ENCODE results near the gene PPP1R3G.
"Not testable (repeated sequence)": the region's sequence is repeated elsewhere in the genome, so short reads cannot be mapped to it uniquely, and the experiment has no call there.

The PPP1R3G gene

DNA sequence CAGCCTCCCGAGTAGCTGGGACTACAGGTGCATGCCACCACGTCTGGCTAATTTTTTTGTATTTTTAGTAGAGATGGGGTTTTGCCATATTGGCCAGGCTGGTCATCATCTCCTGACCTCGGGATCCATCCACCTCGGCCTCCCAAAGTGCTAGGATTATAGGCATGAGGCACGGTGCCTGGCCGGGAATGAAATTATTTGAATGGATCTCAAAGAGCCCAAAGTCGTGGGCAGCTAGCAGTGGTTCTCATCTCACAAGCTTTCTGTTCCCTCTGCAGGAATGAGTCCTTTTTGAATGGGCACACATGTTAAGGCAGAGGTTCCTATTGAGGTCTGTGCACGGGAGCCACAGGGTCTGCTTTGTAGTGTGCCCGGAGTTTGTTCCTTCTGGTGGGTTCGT, 34.9 kb downstream of the PPP1R3G start:
- no peak for DNase-seq (ENCODE audit: low read depth in 2 of 2)

DNA sequence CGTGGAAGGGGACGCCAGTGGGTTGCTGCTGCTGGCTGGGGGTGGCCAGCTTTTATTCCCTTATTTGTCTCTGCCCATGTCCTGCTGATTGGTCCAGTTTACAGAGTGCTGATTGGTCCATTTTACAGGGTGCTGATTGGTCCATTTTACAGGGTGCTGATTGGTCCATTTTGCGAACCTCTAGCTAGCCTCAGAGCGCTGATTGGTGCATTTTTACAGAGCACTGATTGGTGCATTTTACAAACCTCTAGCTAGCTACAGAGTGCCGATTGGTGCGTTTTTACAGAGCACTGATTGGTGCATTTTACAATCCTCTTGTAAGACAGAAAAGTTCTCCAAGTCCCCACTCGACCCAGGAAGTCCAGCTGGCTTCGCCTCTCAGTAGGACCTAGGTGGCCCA, 35.4 kb downstream of the PPP1R3G start:
- DNase-seq (ENCODE audit: low read depth in 2 of 2), result not testable (repeated sequence)

DNA sequence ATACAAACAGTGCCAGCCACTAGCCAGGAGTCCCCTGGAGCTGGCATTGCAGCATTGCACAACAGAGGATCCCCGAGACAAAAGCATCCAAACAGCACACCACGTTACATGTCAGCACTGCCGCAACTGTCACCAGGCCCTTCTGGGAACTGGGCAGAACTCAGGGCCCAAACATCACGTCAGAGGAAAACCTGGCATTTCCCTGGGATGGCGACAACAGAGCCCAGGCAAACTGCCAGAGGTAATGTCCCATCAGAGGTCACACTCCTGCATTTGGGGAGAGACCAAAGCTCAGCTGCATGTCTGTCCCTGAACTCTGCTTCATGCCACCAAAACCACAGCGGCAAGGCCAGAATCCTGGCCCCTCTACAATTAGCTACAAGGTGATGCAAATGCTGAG, 36.3 kb downstream of the PPP1R3G start:
- no peak for DNase-seq (ENCODE audit: low read depth in 2 of 2)

- DNase-seq (ENCODE audit: low read depth in 2 of 2), result no peak
Measured at GRCh38 chr6:5121956-5122355, 36.8 kb downstream of the PPP1R3G start.

DNA sequence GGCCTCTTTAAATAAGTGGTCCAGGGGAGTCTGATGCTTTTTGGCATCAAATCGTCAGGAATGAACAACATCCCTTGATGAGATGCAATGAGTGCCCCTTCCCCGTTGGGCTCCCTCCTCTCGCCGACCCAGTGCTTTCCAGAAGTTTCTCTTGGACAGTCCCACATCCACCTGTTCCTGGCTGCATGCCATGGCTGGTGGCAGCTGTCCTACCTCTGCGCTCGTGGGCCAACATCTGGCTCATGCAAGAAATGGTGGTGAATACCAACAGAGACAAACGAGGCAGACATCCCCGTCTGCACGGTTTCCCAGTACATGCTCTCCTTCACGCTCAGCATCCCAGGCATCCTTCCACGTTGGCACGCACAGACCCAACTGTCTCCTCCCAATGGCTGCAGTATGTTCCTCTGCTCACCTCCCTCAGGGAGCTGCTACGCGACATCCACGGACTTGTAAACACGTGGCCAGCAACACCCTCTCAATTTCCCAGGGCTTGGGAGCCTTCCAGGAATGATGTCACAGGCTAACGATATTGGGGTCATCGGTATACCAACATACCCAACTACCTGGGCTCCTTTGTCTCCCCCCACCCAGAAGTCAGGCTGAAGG, 37.5 kb downstream of the PPP1R3G start:
- DNase-seq (ENCODE audit: low read depth in 2 of 2), result no peak

DNA sequence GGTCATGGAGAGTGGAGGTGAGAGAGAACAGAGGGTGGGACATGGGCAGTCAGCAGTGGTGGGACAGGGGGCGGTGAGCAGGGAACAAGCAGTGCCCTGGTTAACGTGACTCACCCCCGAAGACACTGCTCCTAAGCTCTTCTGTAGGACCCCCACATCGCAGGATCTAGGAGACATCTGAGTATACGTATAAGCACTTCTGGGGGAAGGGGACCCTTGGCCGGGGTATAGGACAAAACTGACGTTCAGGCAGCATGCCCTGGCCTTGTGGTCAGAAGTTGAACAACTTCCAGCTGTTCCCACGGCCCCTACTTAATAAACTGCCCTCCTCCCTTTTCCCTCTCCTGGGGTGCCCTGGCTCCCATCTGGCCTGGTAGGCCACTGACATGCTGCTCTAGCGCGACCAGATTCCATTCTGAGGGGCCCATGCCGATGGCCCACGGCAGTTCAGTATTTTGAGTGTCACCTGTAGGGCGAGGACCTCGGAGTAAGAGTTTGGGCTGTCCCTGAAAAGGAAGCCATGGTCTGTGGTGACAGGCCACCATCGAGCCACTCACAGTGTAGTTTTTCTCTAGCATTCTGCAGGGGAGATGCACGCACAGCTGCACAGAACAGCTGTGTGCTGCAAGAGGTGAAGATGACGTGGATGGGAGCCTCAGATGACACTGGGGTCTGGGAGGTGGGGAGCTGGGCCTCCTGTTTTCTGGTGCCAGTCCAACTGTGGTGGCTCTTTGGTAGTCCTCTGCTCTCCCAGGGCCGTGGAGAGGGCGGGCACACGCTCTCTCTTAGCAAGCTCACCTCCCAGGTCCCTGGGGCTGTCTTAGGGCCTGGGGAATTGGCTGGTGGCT, 38.4 kb downstream of the PPP1R3G start:
- no peak for DNase-seq (ENCODE audit: low read depth in 2 of 2)

DNA sequence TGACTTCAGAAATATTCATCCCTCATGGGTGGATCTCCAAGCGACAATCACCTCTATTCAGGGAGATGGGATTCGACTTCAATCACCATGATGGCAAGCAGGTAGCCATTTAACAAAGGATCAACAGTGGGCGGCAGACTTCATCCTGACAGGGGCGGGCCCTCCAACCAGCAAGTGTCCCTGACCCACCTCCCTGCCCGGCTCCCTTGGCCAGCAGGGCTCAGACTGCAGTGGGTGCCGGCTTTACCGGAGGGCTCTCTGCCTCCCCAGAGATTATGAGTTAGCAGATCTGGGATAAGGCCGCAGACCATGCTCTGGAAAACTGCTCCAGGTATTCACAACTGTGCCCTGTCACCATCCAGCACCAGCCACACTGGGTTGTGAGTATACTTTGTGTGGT, 39.4 kb downstream of the PPP1R3G start:
- DNase-seq (ENCODE audit: low read depth in 2 of 2), result no peak

- DNase-seq (ENCODE audit: low read depth in 2 of 2), result peak in 1 of 2 experiments; percentile 28
Measured at GRCh38 chr6:5125152-5126006, 40.2 kb downstream of the PPP1R3G start.

DNA sequence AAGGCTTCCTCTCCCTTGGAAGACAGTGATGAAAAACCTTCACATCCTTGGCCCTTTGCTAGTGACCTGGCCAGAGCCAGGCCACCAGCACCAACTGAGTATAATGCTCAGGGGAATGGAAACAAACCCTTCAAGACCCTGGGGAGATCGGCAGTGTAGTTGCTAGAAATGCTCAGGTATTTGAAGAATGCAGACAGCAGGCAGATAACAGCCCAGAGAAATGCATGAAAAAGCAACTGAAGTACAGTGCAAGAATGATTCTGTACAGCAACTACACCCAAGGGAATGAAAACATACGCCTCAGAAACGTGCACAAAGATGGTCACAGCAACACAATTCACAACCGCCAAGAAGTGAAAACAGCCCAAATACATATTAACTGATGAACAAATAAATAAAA, 41.1 kb downstream of the PPP1R3G start:
- peak in 1 of 2 experiments; percentile 22 for DNase-seq (ENCODE audit: low read depth in 2 of 2)

GRCh38 chr6:5127106-5127687, 42.1 kb downstream of the PPP1R3G start:
- DNase-seq (ENCODE audit: low read depth in 2 of 2), result no peak

DNA sequence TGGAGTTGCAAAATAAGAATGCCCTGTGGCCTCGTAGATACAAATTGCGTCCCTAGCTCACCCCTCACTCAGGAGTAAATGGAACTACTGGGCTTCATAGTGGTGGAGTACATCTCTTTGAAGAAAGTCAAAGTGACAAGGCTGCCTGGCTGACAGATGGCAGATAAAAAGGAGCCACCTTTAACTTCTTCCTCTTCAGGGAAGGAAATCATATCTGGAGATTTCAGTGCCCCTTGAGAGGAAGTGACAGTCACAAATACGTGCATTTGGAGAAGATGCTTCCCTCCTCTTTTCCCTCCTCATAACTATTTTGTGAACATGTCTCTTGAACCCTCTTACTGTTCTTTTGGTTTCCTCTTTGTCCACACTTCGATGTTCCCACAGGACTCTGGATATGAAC, 43.2 kb downstream of the PPP1R3G start:
- DNase-seq (ENCODE audit: low read depth in 2 of 2), result no peak

DNA sequence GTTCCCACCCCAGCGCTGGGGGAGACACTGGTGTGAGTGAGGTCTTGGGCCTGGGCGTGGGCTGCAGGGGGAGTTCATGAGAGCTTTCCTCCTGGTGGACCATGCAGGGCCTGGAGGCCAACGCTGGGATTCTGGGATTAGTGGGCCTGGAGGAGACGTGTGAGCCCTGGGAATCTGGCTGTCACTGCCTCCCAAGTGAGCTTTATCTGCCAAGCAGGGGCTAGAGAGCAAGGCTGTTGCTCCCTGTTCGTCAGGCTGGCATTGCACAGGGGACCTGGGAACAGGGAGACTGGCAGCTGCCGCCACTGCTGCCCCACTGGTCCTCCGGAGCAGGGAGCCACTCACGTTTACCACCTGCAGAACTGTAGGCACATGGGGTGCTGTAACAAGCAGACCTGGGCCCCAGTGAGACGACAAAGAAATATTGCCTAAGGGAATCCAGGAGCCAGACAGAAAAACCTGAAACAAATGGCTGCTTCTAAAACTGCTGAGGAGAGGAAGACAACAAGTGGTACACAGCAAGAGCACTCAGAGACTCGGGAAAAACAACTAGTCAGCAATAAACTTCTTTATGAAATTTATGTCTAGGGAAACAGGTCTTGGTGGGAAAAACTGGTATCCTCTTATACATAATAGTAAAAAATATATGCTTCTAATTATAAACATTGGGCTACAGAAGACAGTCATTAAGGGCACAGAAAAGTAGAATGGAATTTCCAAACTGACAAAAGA, 45.2 kb downstream of the PPP1R3G start:
- DNase-seq (ENCODE audit: low read depth in 2 of 2), result no peak

- no peak for DNase-seq (ENCODE audit: low read depth in 2 of 2)
Measured at GRCh38 chr6:5132731-5133130, 47.6 kb downstream of the PPP1R3G start.

DNA sequence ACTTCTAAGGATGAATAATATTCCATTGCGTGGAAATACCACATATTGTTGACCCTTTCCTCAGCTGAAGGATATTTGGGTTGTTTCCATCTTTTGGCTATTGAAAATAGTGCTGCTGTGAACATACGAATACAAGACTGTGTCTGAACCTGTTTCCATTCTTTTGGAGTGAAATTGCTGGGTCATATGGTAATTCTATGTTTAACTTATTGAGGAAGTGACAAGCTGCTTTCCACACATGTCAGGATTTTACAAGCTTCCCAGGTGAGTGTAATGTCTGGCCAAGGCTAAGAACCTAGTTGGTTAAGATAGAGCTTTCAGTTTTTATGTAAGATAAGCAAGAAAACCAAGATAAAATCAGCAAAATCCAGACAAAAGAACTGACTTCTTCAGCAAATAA, 48.8 kb downstream of the PPP1R3G start:
- no peak for DNase-seq (ENCODE audit: low read depth in 2 of 2)

DNA sequence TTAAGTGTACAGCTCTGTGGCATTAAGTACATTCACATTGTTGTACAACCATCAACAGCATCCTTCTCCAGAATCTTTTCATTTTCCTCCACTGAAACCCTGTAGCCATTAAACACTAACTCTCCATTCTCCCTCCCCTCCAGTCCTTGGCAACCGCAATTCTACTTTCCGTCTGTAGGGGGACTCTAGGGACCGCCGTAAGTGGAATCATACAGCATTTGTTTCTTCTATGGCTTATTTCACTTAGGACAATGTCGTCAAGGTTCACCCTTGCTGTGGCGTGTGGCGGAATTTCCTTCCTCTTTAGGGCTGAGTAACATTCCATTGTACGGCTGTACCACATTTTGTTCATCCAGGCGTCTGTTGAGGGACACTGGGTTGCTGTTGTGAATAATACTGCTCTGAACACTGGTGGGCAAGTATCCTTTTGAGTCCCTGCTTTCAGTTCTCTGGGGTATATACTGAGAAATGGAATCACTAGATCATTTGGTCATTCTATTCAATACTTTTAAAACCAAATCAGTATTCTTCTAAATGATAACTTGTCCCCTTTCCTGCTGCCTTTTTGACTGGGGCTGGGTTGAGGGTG, 50.7 kb downstream of the PPP1R3G start:
- DNase-seq (ENCODE audit: low read depth in 2 of 2), result no peak

DNA sequence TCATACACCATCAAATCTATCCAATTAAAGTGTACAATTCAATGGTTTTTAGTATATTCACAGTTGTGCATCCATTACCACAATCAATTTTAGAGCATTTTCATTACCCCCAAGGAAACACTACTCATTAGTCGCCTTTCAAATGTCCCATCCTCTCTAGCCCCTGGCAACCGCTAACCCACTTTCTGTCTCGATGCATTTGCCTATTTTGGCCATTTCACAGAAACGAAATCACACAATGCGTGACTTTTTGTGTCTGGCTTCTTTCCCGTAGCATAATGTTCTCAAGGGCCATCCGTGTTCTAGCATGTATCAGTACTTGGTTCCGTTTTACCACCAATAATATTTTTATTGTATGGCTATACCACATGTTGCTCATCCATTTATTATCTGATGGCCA, 51.7 kb downstream of the PPP1R3G start:
- DNase-seq (ENCODE audit: low read depth in 2 of 2), result no peak

Measured in fibroblast of skin of left biceps (primary cell).